GM12865 (cell line): Measurements from ENCODE around the gene STAM2.

Experiments
- DNase-seq: peaks from one replicate; pipeline ENCODE4 v3.0.0; 2010; ENCODE audit warnings: low read depth
- H3K4me3 ChIP-seq: 2 replicates; pipeline ENCODE4 v1.5.1; 2011; ENCODE audit warnings: mild to moderate bottlenecking, low read depth, low read length, control low read depth
- CTCF ChIP-seq: IDR thresholded peaks from 2 replicates; pipeline ENCODE4 v1.5.1; 2011; ENCODE audit warnings: low read length, control low read depth, low read depth, inconsistent platforms; ENCODE audit not compliant: insufficient read depth; ENCODE audit errors: missing control alignments

Gene STAM2

GRCh38 chr2:152071092-152071491 is 104.5 kb downstream of the STAM2 start:
- TF ChIP-seq CTCF = no peak
- H3K4me3 ChIP-seq = no peak overlapping the region; the same call in 1 of the 2 replicates
- DNase-seq = peak; percentile 55

- no peak overlapping the region for H3K4me3 ChIP-seq
- no peak for DNase-seq
- TF ChIP-seq CTCF = no peak
Observed at GRCh38 chr2:152068226-152068625, 107.3 kb downstream of the STAM2 start.

GRCh38 chr2:152067823-152068222 is 107.7 kb downstream of the STAM2 start:
- no peak overlapping the region for H3K4me3 ChIP-seq
- no peak for DNase-seq
- TF ChIP-seq CTCF = no peak
